IPS DF 6.9 (cell line): ENCODE measurements around the gene FAM171A1.

Source experiments
- DNase-seq: peaks from one replicate; pipeline ENCODE4 v3.0.0-alpha.2; 2013; ENCODE audit warnings: low read depth, low spot score
- H3K27ac ChIP-seq: one replicate; pipeline ENCODE4 v1.5.1; 2013; ENCODE audit warnings: low read length, control low read depth
- H3K27me3 ChIP-seq: 2 replicates; pipeline ENCODE4 v1.6.1; 2013; ENCODE audit warnings: mild to moderate bottlenecking, low read length; ENCODE audit not compliant: control insufficient read depth, insufficient read depth
- H3K36me3 ChIP-seq: 2 replicates; pipeline ENCODE4 v1.6.1; 2013; ENCODE audit warnings: low read length; ENCODE audit not compliant: control insufficient read depth, insufficient read depth
- H3K4me1 ChIP-seq: 2 replicates; pipeline ENCODE4 v1.6.1; 2013; ENCODE audit warnings: low read length; ENCODE audit not compliant: control insufficient read depth, insufficient read depth
- H3K4me3 ChIP-seq: 2 replicates; pipeline ENCODE4 v1.5.1; 2013; ENCODE audit warnings: mild to moderate bottlenecking, low read length
- H3K9me3 ChIP-seq: 2 replicates; pipeline ENCODE4 v1.6.1; 2013; ENCODE audit warnings: low read length, inconsistent platforms; ENCODE audit not compliant: control insufficient read depth, insufficient read depth
- WGBS: extraction: QIAGEN DNeasy Blood & Tissue Kit; methylation state at CpG from one replicate; pipeline ENCODE4 v1.1.7; 2013; ENCODE audit warnings: mixed read lengths, missing lambda C conversion rate; ENCODE audit not compliant: insufficient read length, insufficient coverage; 5-methylcytosine and 5-hydroxymethylcytosine counted together

The FAM171A1 gene

DNA sequence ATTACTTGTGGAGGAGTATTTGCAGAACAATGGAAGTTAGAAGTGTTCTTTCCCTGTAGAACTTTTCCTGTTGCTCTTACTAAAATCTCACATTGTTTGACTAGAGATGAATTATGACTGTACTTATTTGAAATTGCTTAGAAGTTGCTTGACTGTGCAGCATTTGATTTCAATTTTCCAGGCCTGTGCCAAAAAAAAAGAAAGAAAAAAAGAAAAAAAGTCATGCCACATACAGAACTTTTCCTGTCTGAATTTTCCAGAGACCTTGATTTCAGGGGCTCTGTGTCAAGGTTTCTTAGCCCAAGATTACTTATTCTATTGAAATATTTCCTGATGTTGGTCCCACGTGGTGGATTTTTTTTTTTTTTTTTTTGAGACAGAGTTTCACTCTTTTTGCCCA is 3.5 kb upstream of the FAM171A1 start:
- no CpG with 5 or more reads among the region's 1 CpG for WGBS
- DNase-seq, result no peak
- Histone ChIP-seq H3K4me3 (no peak overlapping the region), H3K27me3 (no peaks in the 10 kb centered on the region), H3K27ac (no peak overlapping the region), H3K36me3 (no peaks in the 10 kb centered on the region), H3K9me3 (no peaks in the 10 kb centered on the region), H3K4me1 (no peaks in the 10 kb centered on the region)

DNA sequence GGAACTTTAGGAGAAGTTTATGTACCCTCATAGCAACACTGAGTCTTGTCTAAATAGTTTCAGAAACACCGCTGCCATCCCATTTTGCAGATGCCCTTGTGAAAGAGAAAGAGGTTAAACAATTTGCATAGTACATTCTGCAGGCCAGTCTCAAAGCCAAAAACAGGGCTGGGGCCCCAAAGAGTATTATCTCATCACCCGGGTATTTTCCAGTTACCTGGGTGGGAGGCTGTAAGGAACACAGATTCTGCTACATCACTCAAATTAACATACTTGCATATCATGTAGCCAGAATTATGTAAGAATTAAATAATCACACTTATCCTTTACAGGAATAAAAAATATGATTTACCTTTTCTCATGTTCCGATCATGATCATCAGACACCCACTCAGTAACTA is 3.1 kb upstream of the FAM171A1 start:
- Histone ChIP-seq H3K4me1 (no peaks in the 10 kb centered on the region), H3K27ac (no peak overlapping the region), H3K36me3 (no peaks in the 10 kb centered on the region), H3K4me3 (no peak overlapping the region), H3K27me3 (no peaks in the 10 kb centered on the region), H3K9me3 (no peaks in the 10 kb centered on the region)
- no peak for DNase-seq
- WGBS, result no CpG with 5 or more reads among the region's 3 CpGs

- Histone ChIP-seq H3K27me3 (no peaks in the 10 kb centered on the region), H3K36me3 (no peaks in the 10 kb centered on the region), H3K4me3 (no peak overlapping the region), H3K4me1 (no peaks in the 10 kb centered on the region), H3K9me3 (no peaks in the 10 kb centered on the region), H3K27ac (no peak overlapping the region)
- DNase-seq, result no peak
- WGBS, result no CpG with 5 or more reads among the region's 2 CpGs
These were observed 2.1 kb upstream of the FAM171A1 start for GRCh38 chr10:15373199-15373598.

DNA sequence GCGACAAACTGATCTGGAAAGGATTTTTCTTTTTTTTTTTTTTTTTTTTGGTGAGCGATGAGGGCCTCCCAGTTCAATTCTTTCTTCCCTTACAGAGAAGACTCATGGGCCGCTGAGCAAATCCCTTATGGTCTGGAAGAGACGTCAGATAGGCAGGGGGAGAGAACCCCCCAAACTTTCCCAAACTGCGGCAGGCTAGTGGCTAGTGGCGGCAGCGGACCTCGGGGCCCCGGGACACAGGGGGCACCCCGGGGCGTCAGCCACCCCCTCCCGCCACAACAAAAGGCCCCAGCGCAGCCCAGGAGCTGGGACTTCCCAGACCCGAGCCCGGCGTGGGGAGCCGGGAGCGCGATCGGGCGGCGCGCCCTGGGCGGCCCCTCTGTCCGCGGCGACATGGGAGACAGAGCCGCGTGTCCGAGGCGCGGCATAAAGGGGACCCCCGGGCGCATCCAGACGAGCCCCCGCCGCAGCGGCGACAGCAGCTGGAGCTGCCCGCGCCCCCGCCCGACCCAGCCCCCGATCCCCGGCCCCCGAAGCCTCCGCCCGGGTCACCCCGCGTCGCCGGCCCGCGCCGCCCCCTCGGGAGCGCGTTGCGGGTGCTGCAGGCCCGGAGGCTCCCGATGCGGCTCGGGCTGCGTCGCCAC is 755 bp downstream of the FAM171A1 start:
- no peak for DNase-seq
- H3K9me3 ChIP-seq, result no peaks in the 10 kb centered on the region
- no peak overlapping the region for H3K27ac ChIP-seq
- no CpG with 5 or more reads among the region's 65 CpGs for WGBS
- peak overlapping the region; percentile 71 for H3K4me3 ChIP-seq
- no peaks in the 10 kb centered on the region for H3K36me3 ChIP-seq
- no peaks in the 10 kb centered on the region for H3K27me3 ChIP-seq
- no peaks in the 10 kb centered on the region for H3K4me1 ChIP-seq

DNA sequence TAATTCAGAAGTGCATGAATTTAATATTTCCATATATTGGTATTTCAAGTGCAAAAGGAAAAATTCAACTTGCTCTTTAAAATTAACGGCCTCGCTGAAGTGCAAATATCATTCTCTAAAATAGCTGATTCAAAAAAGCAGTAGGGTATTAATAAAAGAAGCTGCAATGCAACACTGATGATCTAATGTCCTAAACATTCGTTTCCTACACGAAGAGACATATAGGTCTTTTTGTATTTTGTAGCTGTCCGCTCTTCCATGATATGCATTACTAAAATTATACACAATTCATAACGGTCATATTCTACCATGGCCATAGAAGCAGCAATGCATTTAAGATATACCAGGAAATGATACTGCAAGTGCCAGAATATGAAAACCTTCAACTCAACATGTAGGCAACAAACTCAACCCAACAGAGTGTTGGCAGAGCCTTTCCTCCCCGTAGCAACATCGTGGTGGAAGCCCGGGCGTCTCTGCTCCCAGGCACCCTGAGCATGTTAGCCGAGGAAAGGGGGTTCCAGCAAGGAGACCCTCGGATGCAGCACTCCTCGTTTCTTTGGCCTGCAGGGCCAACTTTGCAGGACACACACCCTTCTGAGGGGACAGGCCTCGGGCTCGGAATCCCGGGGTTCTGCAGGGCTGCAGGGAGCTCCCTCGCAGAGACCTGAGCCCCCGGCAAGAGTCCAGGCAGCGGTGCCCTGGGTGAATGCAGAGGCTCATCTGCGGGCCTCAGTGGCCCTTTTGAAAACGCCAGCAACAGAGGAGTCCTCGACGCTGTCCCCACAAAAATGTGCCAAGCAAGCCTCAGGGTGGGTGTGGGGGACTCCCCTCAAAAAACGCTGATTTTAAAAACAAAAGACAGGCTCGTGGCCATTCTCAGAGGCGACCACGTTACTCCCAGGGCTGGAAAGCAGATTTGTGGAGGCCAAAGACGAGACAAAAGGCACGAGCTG is 1.6 kb downstream of the FAM171A1 start:
- Histone ChIP-seq H3K9me3 (no peaks in the 10 kb centered on the region), H3K36me3 (no peaks in the 10 kb centered on the region), H3K27ac (no peak overlapping the region), H3K4me3 (peak overlapping the region; percentile 71; the same call in 1 of the 2 replicates), H3K27me3 (no peaks in the 10 kb centered on the region), H3K4me1 (no peaks in the 10 kb centered on the region)
- no CpG with 5 or more reads among the region's 29 CpGs for WGBS
- no peak for DNase-seq

DNA sequence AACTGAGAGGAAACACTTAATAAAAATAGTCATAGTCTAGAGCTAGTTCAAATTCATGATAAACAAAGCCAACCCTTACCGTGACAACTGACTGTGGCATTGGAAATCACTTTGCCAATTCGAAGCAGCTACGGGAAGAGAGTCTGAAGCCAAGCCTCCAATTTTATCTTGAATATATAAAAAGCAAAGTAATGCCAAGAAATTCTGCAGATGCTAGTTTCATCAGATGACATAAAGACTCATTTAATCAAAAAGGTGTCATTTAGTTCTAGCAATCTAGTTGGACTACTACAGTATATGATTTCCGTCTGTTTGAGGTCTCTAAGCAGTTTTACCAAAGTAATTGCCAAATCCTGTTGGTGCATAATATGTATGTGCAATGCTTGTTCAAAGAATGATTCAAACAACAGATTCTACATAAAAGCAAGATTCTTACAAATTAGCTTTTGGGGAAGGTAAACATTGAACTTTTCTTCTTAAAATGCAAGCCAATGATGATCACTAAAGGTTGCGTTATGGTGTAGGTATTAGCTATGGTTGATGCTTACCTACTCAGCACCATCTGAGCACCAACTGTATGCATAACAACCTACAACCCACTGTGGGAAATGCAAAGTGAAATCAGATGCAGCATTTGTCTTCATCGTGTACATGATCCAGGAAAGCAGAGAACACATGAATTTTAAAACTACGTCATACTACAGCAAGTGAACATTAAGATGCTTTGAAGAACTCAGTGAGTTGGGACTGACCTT is 2.8 kb downstream of the FAM171A1 start:
- no peaks in the 10 kb centered on the region for H3K36me3 ChIP-seq
- WGBS, result no CpG with 5 or more reads among the region's 7 CpGs
- H3K4me1 ChIP-seq, result no peaks in the 10 kb centered on the region; the same call in 1 of the 2 replicates
- no peaks in the 10 kb centered on the region for H3K9me3 ChIP-seq
- DNase-seq, result no peak
- no peaks in the 10 kb centered on the region for H3K27me3 ChIP-seq
- H3K27ac ChIP-seq, result no peak overlapping the region
- no peak overlapping the region for H3K4me3 ChIP-seq

- no peaks in the 10 kb centered on the region for H3K36me3 ChIP-seq
- no peaks in the 10 kb centered on the region for H3K27me3 ChIP-seq
- H3K4me3 ChIP-seq, result no peak overlapping the region
- H3K9me3 ChIP-seq, result no peaks in the 10 kb centered on the region
- no peak for DNase-seq
- H3K27ac ChIP-seq, result no peak overlapping the region
- no CpG with 5 or more reads among the region's 8 CpGs for WGBS
- no peaks in the 10 kb centered on the region; the same call in none of the 2 replicates for H3K4me1 ChIP-seq
These were observed 3.6 kb downstream of the FAM171A1 start for GRCh38 chr10:15367296-15368085.

GRCh38 chr10:15365692-15366091 is 5.4 kb downstream of the FAM171A1 start:
- no CpG with 5 or more reads among the region's 1 CpG for WGBS
- H3K36me3 ChIP-seq, result no peaks in the 10 kb centered on the region
- H3K4me1 ChIP-seq, result no peaks in the 10 kb centered on the region; the same call in none of the 2 replicates
- DNase-seq, result no peak
- no peaks in the 10 kb centered on the region for H3K27me3 ChIP-seq
- no peak overlapping the region for H3K27ac ChIP-seq
- no peaks in the 10 kb centered on the region for H3K9me3 ChIP-seq
- H3K4me3 ChIP-seq, result no peak overlapping the region

GRCh38 chr10:15364001-15364400 is 7.1 kb downstream of the FAM171A1 start:
- H3K27me3 ChIP-seq, result no peaks in the 10 kb centered on the region
- H3K9me3 ChIP-seq, result no peaks in the 10 kb centered on the region
- no peak overlapping the region for H3K27ac ChIP-seq
- no peak overlapping the region for H3K4me3 ChIP-seq
- no CpG with 5 or more reads among the region's 4 CpGs for WGBS
- H3K4me1 ChIP-seq, result no peaks in the 10 kb centered on the region; the same call in none of the 2 replicates
- H3K36me3 ChIP-seq, result no peaks in the 10 kb centered on the region
- DNase-seq, result no peak
